ENCODE data around the gene KIF9.

DNA sequence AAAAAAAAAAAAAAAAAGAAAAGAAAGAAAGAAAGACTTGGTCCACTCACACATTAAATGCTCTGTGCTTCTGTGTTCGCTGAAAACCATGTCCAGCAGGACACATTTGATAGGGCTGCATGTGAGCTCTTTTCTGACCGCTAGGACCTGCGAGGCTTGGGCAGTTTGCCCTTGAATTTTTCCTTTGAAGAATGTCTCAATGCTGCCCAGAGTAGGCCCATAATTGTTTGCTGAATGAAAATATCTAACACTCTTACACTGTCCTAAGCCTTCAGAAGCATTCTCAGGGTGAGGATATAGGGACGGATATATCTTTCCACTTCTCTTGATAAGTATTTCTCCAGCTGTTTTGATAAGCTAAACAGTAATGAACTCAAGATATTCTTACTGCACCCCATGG lies 6.0 kb downstream of the KIF9 start:
- TF ChIP-seq ZNF274 (IDR thresholded peaks at IDR 0.05; ENCODE audit: low read depth, low read length) = no peak
- no peak for TF ChIP-seq YY1 (IDR thresholded peaks at IDR 0.05; ENCODE audit: insufficient read depth, insufficient read length)
- TF ChIP-seq SUZ12 (IDR thresholded peaks at IDR 0.05; ENCODE audit: extremely low read depth, insufficient read depth, insufficient read length) = no peak
